PC-3 (cell line): ENCODE results near the gene TRIM56. TPM values are rescaled to one million over a fixed set of nuclear protein-coding genes. Genes with fewer than 3 reads are reported as not detected.
"Not testable (repeated sequence)": the region's sequence is repeated elsewhere in the genome, so short reads cannot be mapped to it uniquely, and the experiment has no call there.

Source experiments
- ATAC-seq: fragments of 200-7000 bp; cut with Tn5 transposase; 2 replicates; pipeline ENCODE4 v1.9.1; 2020; ENCODE audit warnings: mild to moderate bottlenecking, moderate library complexity
- BruUV-seq: library from RNA; stranded (reverse); fragments of 400-500 nt; replicated peaks from 2 replicates; lab custom pipeline; 2021; lab: Mats Ljungman, UMichigan
- CTCF ChIA-PET: fragments of 300-600 bp; sonication (Branson Sonifier 250); formaldehyde crosslinking; loops from one replicate; lab custom pipeline; 2022; ENCODE audit warnings: antibody characterized with exemption; lab: Charles Lee
- POLR2A ChIA-PET: fragments of 300-600 bp; sonication (Branson Sonifier 250); formaldehyde crosslinking; loops from one replicate; lab custom pipeline; 2022; ENCODE audit warnings: antibody characterized with exemption; ENCODE audit not compliant: unreplicated experiment; lab: Charles Lee
- DNase-seq: peaks from one replicate; pipeline ENCODE4 v3.0.0-alpha.2; 2015
- H2AFZ ChIP-seq: fragments of 300-600 bp; sonication (generic); 2 replicates; pipeline ENCODE4 v1.6.0; 2016; ENCODE audit warnings: antibody characterized with exemption, low read length
- H3F3A ChIP-seq: fragments of 300-600 bp; sonication (generic); one replicate; pipeline ENCODE4 v1.6.0; 2017; ENCODE audit warnings: antibody characterized with exemption, low read length, control low read depth, mild to moderate bottlenecking; ENCODE audit not compliant: unreplicated experiment
- H3K27ac ChIP-seq: fragments of 300-600 bp; sonication (generic); 2 replicates; pipeline ENCODE4 v1.5.1; 2016; ENCODE audit warnings: mild to moderate bottlenecking, low read length
- H3K27me3 ChIP-seq: fragments of 300-600 bp; sonication (generic); 2 replicates; pipeline ENCODE4 v1.6.1; 2016; ENCODE audit warnings: low read length, mixed read lengths
- H3K36me3 ChIP-seq: fragments of 300-600 bp; sonication (generic); 2 replicates; pipeline ENCODE4 v1.6.1; 2016; ENCODE audit warnings: low read depth, mixed run types, low read length, mixed read lengths
- H3K4me1 ChIP-seq: fragments of 300-600 bp; sonication (generic); 2 replicates; pipeline ENCODE4 v1.5.1; 2016; ENCODE audit warnings: low read length; ENCODE audit not compliant: insufficient read depth
- H3K4me2 ChIP-seq: fragments of 300-600 bp; sonication (generic); 2 replicates; pipeline ENCODE4 v1.6.0; 2016; ENCODE audit warnings: low read length
- H3K4me3 ChIP-seq: fragments of 300-600 bp; sonication (generic); 2 replicates; pipeline ENCODE4 v1.5.1; 2016; ENCODE audit warnings: mild to moderate bottlenecking, low read length, mixed read lengths
- H3K79me2 ChIP-seq: fragments of 300-600 bp; sonication (generic); 2 replicates; pipeline ENCODE4 v1.6.1; 2017; ENCODE audit warnings: low read length, mixed read lengths
- H3K9ac ChIP-seq: fragments of 300-600 bp; sonication (generic); 2 replicates; pipeline ENCODE4 v1.6.0; 2016; ENCODE audit warnings: mild to moderate bottlenecking, low read length
- H3K9me2 ChIP-seq: fragments of 300-600 bp; sonication (generic); replicated peaks from 2 replicates; pipeline ENCODE4 v1.6.1; 2016; ENCODE audit warnings: mixed run types, low read length, mixed read lengths
- H3K9me3 ChIP-seq: fragments of 300-600 bp; sonication (generic); 2 replicates; pipeline ENCODE4 v1.6.1; 2016; ENCODE audit warnings: low read length, mixed read lengths
- H4K20me1 ChIP-seq: fragments of 300-600 bp; sonication (generic); 2 replicates; pipeline ENCODE4 v1.6.1; 2016; ENCODE audit warnings: low read length, mixed read lengths
- CTCF ChIP-seq: fragments of 300-600 bp; sonication (generic); conservative IDR thresholded peaks from 2 replicates; pipeline ENCODE4 v1.5.1; 2017; ENCODE audit warnings: antibody characterized with exemption, low read depth, mild to moderate bottlenecking, low read length
- EZH2 ChIP-seq: fragments of 300-600 bp; sonication (generic); IDR thresholded peaks from one replicate; pipeline ENCODE4 v1.6.1; 2017; ENCODE audit warnings: antibody characterized with exemption, mild to moderate bottlenecking, low read length; ENCODE audit not compliant: unreplicated experiment
- EZH2phosphoT487 ChIP-seq: fragments of 300-600 bp; sonication (generic); IDR thresholded peaks from 2 replicates; pipeline ENCODE4 v1.6.1; 2018; ENCODE audit warnings: mild to moderate bottlenecking, antibody characterized with exemption, low read length, borderline replicate concordance
- intact Hi-C: fragments of 100-400 bp; cut with micrococcal nuclease; formaldehyde crosslinking; loops from 2 replicates; pipeline ENCODE4 v1.9.0; 2023
- total RNA-seq: library from RNA; depleted of rRNA; stranded (reverse); fragments of >200 nt; gene quantifications from 2 replicates; pipeline ENCODE4 v1.2.3, GENCODE V29; 2014

The TRIM56 gene
- total RNA-seq, 1 experiment from 2014 or later, result 10.6 TPM

- Histone ChIP-seq H3K27ac (no peak overlapping the region), H3K9me2 (no peaks in the 10 kb centered on the region), H2AFZ (no peak overlapping the region), H3K27me3 (no peaks in the 10 kb centered on the region), H3K9ac (no peak overlapping the region), H3K36me3 (no peaks in the 10 kb centered on the region), H3K4me1 (peaks cover 36% of the 10 kb centered on the region), H3K4me3 (no peak overlapping the region), H4K20me1 (no peaks in the 10 kb centered on the region), H3K79me2 (no peaks in the 10 kb centered on the region), H3K4me2 (no peak overlapping the region), H3K9me3 (no peaks in the 10 kb centered on the region), H3F3A (no peaks in the 10 kb centered on the region)
- intact Hi-C loops, result no loop called here
- POLR2A ChIA-PET, result no interaction called here
- no peak for ATAC-seq
- BruUV-seq, result no TSS peak
- TF ChIP-seq EZH2, result no peak
- DNase-seq, result no peak
- CTCF ChIA-PET, result no interaction called here
Observed at GRCh38 chr7:101104799-101105198, 19.5 kb downstream of the TRIM56 start.

GRCh38 chr7:101105248-101105647 lies 20.0 kb downstream of the TRIM56 start:
- H3K27ac ChIP-seq, H3K9ac ChIP-seq, intact Hi-C loops, H3K4me2 ChIP-seq, H3K36me3 ChIP-seq, H3K9me3 ChIP-seq, H3K4me3 ChIP-seq, BruUV-seq, ATAC-seq, H4K20me1 ChIP-seq, DNase-seq, H3K9me2 ChIP-seq, H3K79me2 ChIP-seq, CTCF ChIA-PET, POLR2A ChIA-PET, H2AFZ ChIP-seq, H3K27me3 ChIP-seq, H3F3A ChIP-seq: not testable (repeated sequence)
- H3K4me1 ChIP-seq, result peaks cover 33% of the 10 kb centered on the region

- Histone ChIP-seq H3K4me1 (peaks cover 22% of the 10 kb centered on the region), H3F3A (no peaks in the 10 kb centered on the region), H3K79me2 (no peaks in the 10 kb centered on the region), H2AFZ (no peak overlapping the region), H3K9me3 (no peaks in the 10 kb centered on the region), H3K36me3 (no peaks in the 10 kb centered on the region), H3K27me3 (no peaks in the 10 kb centered on the region), H3K9ac (no peak overlapping the region), H4K20me1 (no peaks in the 10 kb centered on the region), H3K9me2 (no peaks in the 10 kb centered on the region), H3K4me2 (no peak overlapping the region), H3K4me3 (no peak overlapping the region), H3K27ac (no peak overlapping the region)
- ChIA-PET CTCF (no interaction called here), POLR2A (no interaction called here)
- no TSS peak for BruUV-seq
- ATAC-seq, result no peak
- intact Hi-C loops, result no loop called here
- DNase-seq, result no peak
- TF ChIP-seq CTCF, result no peak
- TF ChIP-seq EZH2, result no peak
- no peak for TF ChIP-seq EZH2phosphoT487
Observed at GRCh38 chr7:101106386-101106785, 21.1 kb downstream of the TRIM56 start.

- POLR2A ChIA-PET, result no interaction called here
- Histone ChIP-seq H3K36me3 (no peaks in the 10 kb centered on the region), H3K4me2 (peak overlapping the region; percentile 29), H3K9ac (no peak overlapping the region), H3K27me3 (no peaks in the 10 kb centered on the region), H3K9me3 (no peaks in the 10 kb centered on the region), H3F3A (no peaks in the 10 kb centered on the region), H2AFZ (no peak overlapping the region), H3K27ac (peak overlapping the region; percentile 76), H3K9me2 (no peaks in the 10 kb centered on the region), H3K4me3 (no peak overlapping the region), H3K79me2 (no peaks in the 10 kb centered on the region), H3K4me1 (peaks cover 16% of the 10 kb centered on the region), H4K20me1 (no peaks in the 10 kb centered on the region)
- no peak for DNase-seq
- no peak for ATAC-seq
- no TSS peak for BruUV-seq
- intact Hi-C loops, result no loop called here
- CTCF ChIA-PET, result no interaction called here
- TF ChIP-seq EZH2phosphoT487, result no peak
- TF ChIP-seq CTCF, result no peak
- no peak for TF ChIP-seq EZH2
Observed at GRCh38 chr7:101108330-101108857, 23.1 kb downstream of the TRIM56 start.
